IMR-90 (cell line): ENCODE results near the gene C5orf58.

Experiments
- MXI1 ChIP-seq: IDR thresholded peaks from 2 replicates; pipeline ENCODE4 v1.6.1; 2012; ENCODE audit warnings: low read depth, mild to moderate bottlenecking, low read length, moderate library complexity, borderline replicate concordance
- SMC3 ChIP-seq: fragments of 150-350 bp; IDR thresholded peaks from 2 replicates; pipeline ENCODE4 v1.6.1; 2016; ENCODE audit warnings: low read depth, mild to moderate bottlenecking, antibody characterized with exemption, low read length, moderate library complexity
- TF ChIP-seq, protein P1 (sequence below): conservative IDR thresholded peaks from 2 replicates; pipeline ENCODE4 v1.5.1; 2012; ENCODE audit warnings: mild to moderate bottlenecking, low read depth, low read length, improper control_type of control experiment

DNA sequence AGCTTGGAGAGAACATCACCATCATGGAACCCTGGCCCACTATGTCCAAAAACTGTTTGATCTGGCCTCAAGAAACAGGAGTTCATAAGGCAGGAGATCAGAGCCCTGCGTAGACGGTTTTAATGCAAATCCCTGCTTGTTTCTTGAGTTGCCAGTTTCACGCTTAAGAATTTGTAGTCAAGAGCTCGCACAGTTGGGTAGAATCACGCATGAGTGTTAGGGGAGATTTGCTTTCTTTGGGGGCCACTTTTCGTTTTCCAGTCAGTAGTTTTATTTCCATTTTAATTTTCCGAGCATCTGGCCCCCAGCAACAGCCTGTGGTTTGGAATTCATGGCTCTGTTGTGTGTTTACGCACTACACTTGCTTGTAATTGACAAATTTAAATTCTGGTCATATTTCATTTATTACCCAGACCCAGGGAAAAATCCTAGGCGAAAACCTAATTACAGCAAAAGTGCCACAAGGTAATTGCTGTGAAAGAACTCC, 6.6 kb upstream of the C5orf58 start:
- TF ChIP-seq, protein P1, sequence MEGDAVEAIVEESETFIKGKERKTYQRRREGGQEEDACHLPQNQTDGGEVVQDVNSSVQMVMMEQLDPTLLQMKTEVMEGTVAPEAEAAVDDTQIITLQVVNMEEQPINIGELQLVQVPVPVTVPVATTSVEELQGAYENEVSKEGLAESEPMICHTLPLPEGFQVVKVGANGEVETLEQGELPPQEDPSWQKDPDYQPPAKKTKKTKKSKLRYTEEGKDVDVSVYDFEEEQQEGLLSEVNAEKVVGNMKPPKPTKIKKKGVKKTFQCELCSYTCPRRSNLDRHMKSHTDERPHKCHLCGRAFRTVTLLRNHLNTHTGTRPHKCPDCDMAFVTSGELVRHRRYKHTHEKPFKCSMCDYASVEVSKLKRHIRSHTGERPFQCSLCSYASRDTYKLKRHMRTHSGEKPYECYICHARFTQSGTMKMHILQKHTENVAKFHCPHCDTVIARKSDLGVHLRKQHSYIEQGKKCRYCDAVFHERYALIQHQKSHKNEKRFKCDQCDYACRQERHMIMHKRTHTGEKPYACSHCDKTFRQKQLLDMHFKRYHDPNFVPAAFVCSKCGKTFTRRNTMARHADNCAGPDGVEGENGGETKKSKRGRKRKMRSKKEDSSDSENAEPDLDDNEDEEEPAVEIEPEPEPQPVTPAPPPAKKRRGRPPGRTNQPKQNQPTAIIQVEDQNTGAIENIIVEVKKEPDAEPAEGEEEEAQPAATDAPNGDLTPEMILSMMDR = no peak
- TF ChIP-seq SMC3 (no peak), MXI1 (no peak)
